WTC11 (cell line): ENCODE measurements around the gene CD247.

ENCODE experiments used
- CTCF ChIP-seq: fragments of 200-600 bp; IDR thresholded peaks from 2 replicates; pipeline ENCODE4 v1.8.0; 2022; ENCODE audit warnings: antibody characterized with exemption
- E2F4 ChIP-seq: sonication (generic); formaldehyde crosslinking; IDR thresholded peaks from 2 replicates; pipeline ENCODE4 v1.8.1; 2022; ENCODE audit warnings: low read depth, mild to moderate bottlenecking, moderate library complexity, missing genetic modification reagents, borderline replicate concordance
- ETV6 ChIP-seq: sonication (generic); formaldehyde crosslinking; IDR thresholded peaks from 2 replicates; pipeline ENCODE4 v1.8.1; 2022; ENCODE audit warnings: mild to moderate bottlenecking, missing genetic modification reagents
- KAT7 ChIP-seq: sonication (generic); formaldehyde crosslinking; IDR thresholded peaks from 2 replicates; pipeline ENCODE4 v1.8.1; 2023; ENCODE audit warnings: missing genetic modification reagents, mild to moderate bottlenecking, borderline replicate concordance
- NR1H2 ChIP-seq: sonication (generic); formaldehyde crosslinking; IDR thresholded peaks from 2 replicates; pipeline ENCODE4 v1.9.0; 2021; ENCODE audit warnings: mild to moderate bottlenecking, moderate library complexity, missing genetic modification reagents
- SOX15 ChIP-seq: fragments of 250-450 bp; sonication (Bioruptor Pico); IDR thresholded peaks from 2 replicates; pipeline ENCODE4 v1.9.0; 2021; ENCODE audit warnings: mild to moderate bottlenecking
- TP53 ChIP-seq: sonication (generic); formaldehyde crosslinking; IDR thresholded peaks from 2 replicates; pipeline ENCODE4 v1.8.1; 2023; ENCODE audit warnings: mild to moderate bottlenecking, missing genetic modification reagents
- USF1 ChIP-seq: sonication (generic); formaldehyde crosslinking; IDR thresholded peaks from 2 replicates; pipeline ENCODE4 v1.8.0; 2022; ENCODE audit warnings: mild to moderate bottlenecking, missing genetic modification reagents
- ZNF121 ChIP-seq: sonication (generic); formaldehyde crosslinking; IDR thresholded peaks from 2 replicates; pipeline ENCODE4 v1.8.0; 2023; ENCODE audit warnings: missing genetic modification reagents
- ZSCAN18 ChIP-seq: fragments of 250-450 bp; sonication (Bioruptor Pico); IDR thresholded peaks from 2 replicates; pipeline ENCODE4 v2.1.2; 2022; ENCODE audit warnings: mild to moderate bottlenecking, moderate library complexity

GRCh38 chr1:167515461-167515860, 2.9 kb downstream of the CD247 start:
- TF ChIP-seq CTCF: no peak
- no peak for TF ChIP-seq ZNF121 (CRISPR knock-in tag)
- TF ChIP-seq KAT7 (CRISPR knock-in tag): no peak
- TF ChIP-seq USF1: no peak
- TF ChIP-seq ZSCAN18 (CRISPR knock-in tag): no peak
- TF ChIP-seq E2F4 (CRISPR knock-in tag): no peak
- no peak for TF ChIP-seq ETV6
- TF ChIP-seq SOX15 (CRISPR knock-in tag): no peak
- no peak for TF ChIP-seq NR1H2
- TF ChIP-seq TP53 (CRISPR knock-in tag): no peak
